Measurements from ENCODE around the gene B9D1. TPM values are rescaled to one million over a fixed set of nuclear protein-coding genes. Genes with fewer than 3 reads are reported as not detected.

Gene B9D1
- 4.0 TPM for total RNA-seq

DNA sequence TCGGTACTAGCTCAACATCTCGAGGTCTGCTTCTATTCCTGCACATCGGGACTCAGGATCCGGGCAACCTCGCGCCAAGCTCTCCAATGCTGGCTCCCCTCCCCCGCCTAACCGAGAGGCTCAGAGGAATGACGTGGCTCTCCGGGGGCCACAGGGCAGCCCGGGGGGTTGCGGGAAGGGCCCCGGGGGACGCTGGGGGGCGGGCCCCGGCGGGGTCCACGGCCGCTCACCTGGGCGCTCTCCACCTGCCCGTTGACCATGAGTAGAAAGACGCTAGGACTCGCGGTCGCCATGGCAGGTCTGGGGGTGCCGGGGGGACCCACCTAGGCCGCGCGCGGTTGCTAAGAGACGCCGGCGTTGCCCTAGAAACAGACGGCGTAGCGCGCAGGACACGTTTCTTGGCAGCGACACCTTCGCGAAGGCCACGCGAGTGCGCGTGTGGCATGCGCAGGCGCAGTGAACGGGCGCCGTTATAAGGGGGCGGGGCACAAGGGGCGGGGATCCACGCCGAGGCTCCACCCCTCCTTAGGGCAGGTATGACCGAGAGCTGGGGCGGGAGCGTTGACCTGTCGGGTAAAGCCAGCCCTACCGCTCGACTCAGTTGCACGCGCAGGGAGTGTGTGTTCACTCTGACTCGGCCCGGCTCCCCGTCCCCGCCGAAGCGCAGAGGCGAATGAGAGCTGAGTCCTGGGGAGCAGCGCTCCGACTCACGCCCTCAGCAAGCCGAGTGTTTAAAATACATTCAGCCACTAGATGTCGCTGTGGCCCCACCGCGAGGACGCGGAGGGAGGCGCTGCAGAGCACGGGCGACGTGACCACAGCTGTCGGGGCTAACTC is at the start of gene B9D1:
Gene B9D1, minus strand, starts transcription at position 447 of the 837 bp plus-strand sequence. Its CDS starts 154 bp downstream, at position 293.
- DNase-seq (ENCODE audit: low read depth in 2 of 3, low spot score in 2 of 3): peak; percentile 88 to 98 (median 92)

DNA sequence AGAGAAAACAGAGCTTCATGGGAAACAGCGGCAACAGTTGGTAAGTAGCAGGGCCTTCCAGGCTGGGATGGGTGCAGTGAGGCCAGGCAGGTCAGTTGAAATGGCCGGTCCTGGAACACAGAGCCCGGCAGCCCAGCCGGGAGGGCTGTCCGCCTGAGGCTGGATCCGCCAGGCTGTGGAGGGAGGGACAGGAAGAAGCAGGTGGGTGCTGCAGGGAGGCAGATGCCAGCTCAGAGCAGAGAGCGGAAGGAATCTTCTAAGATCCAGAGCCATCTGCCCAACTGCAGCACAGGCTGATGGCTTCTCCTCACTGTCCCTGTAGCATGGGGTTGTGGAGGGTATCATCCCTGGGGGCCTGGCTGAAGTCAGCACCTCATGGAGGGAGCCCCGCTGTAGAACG is 49.1 kb upstream of the B9D1 start:
- no peak for DNase-seq (ENCODE audit: low read depth in 2 of 3, low spot score in 2 of 3)

- no peak for DNase-seq (ENCODE audit: low read depth in 2 of 3, low spot score in 2 of 3)
Observed at GRCh38 chr17:19410875-19411620, 48.5 kb upstream of the B9D1 start, which contains the start of gene RNF112. TSS of gene RNF112 (plus strand) at chr17:19411232. CDS start at chr17:19411409, 177 bp downstream.

- DNase-seq (ENCODE audit: low read depth in 2 of 3, low spot score in 2 of 3): no peak
Observed at GRCh38 chr17:19410091-19410490, 47.6 kb upstream of the B9D1 start.

GRCh38 chr17:19409509-19409908 is 47.0 kb upstream of the B9D1 start:
- no peak for DNase-seq (ENCODE audit: low read depth in 2 of 3, low spot score in 2 of 3)

GRCh38 chr17:19409066-19409465 is 46.5 kb upstream of the B9D1 start:
- no peak for DNase-seq (ENCODE audit: low read depth in 2 of 3, low spot score in 2 of 3)

- DNase-seq (ENCODE audit: low read depth in 2 of 3, low spot score in 2 of 3): no peak
Observed at GRCh38 chr17:19408346-19408710, 45.8 kb upstream of the B9D1 start.

DNA sequence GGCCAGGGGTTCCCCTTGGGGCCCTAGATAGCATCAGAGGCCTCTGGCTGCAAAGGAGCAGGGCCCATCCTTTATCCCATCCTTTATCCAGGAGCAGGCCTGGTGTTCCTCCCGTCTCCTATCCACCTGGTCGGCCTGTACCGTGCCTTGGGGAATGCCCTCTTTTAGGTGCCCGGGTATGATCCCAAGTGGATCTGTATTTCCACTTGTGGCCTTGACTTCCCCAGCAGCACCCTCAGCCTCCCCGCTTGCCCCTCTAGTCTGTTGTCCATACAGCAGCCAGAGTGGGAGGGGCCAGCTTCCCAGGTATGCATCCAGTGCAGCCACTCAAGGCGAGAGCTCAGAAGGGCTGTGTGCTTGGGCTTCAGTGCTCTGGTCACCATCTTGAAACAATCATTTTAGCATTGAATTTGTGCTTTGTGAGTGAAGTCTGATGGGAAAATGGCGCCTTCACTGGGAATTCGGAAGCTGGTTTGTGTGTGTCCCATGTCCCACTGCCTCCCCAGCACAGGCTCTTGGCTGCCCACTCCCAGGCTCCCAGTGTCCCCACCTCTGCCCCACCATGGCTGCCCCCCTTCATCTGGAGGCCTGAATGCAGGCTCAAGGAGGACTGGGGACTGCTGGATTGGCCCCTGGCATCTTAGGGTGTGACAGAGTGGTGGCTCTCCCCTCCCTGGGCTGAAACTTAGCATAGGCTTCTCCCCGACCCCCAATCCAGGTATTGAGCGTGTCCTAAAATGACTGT is 45.2 kb upstream of the B9D1 start:
- DNase-seq (ENCODE audit: low read depth in 2 of 3, low spot score in 2 of 3): no peak

DNA sequence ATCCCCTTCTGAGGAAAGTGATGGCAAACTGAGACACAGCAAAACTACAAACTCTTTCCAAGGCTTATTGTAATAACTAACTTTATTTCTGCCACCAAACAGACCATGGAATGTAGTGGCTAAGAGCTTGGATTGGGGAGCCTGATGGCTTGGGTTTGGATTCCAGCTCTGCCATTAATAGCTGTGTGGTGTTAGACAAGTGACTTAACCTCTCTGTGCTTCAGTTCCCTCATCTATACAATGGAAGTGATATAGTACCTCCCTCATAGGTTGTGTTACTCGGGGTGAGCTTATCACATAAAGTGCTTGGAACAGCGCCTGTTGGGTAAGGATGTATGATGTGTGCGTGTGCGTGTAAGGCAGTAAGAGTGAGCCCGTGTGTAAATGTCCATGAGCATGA is 42.6 kb upstream of the B9D1 start:
- DNase-seq (ENCODE audit: low read depth in 2 of 3, low spot score in 2 of 3): no peak

- no peak for DNase-seq (ENCODE audit: low read depth in 2 of 3, low spot score in 2 of 3)
Observed at GRCh38 chr17:19404264-19404663, 41.7 kb upstream of the B9D1 start.

GRCh38 chr17:19403021-19403420 is 40.5 kb upstream of the B9D1 start:
- no peak for DNase-seq (ENCODE audit: low read depth in 2 of 3, low spot score in 2 of 3)

GRCh38 chr17:19402171-19402570 is 39.6 kb upstream of the B9D1 start:
- DNase-seq (ENCODE audit: low read depth in 2 of 3, low spot score in 2 of 3): no peak

DNA sequence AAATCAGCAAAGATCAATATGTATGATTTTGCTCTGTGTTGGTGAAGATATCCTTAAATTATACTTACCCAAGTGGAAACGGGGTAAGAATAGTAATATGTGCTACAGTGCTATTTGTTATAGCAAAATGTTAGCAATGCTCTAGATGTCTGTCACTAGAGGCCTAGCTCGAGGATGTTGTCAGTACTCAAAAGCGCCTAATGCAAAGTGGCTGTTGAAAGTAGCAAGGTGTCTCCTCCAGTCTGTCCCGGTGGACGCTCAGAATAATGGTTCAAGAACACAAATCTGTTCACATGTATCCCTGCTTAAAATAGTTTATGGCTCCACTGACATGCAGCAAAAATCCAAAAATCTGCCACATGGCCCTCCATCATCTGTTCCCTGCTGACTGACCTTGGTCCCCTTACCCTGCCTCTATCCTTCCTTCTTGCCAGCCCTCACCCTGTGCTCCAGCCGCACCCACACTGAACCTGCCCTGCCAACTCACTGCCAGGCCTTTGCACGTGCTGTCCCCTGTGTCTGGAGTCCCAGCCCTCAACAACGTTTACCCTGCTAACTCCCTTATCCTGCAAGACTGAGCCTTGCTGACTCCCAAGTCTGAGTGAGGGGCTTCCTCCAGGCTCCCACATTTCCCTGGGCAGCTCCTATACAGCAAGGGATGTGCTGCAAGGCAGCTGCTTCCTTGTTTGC is 38.9 kb upstream of the B9D1 start:
- no peak for DNase-seq (ENCODE audit: low read depth in 2 of 3, low spot score in 2 of 3)

GRCh38 chr17:19399750-19400450 is 37.4 kb upstream of the B9D1 start:
- no peak for DNase-seq (ENCODE audit: low read depth in 2 of 3, low spot score in 2 of 3)

DNA sequence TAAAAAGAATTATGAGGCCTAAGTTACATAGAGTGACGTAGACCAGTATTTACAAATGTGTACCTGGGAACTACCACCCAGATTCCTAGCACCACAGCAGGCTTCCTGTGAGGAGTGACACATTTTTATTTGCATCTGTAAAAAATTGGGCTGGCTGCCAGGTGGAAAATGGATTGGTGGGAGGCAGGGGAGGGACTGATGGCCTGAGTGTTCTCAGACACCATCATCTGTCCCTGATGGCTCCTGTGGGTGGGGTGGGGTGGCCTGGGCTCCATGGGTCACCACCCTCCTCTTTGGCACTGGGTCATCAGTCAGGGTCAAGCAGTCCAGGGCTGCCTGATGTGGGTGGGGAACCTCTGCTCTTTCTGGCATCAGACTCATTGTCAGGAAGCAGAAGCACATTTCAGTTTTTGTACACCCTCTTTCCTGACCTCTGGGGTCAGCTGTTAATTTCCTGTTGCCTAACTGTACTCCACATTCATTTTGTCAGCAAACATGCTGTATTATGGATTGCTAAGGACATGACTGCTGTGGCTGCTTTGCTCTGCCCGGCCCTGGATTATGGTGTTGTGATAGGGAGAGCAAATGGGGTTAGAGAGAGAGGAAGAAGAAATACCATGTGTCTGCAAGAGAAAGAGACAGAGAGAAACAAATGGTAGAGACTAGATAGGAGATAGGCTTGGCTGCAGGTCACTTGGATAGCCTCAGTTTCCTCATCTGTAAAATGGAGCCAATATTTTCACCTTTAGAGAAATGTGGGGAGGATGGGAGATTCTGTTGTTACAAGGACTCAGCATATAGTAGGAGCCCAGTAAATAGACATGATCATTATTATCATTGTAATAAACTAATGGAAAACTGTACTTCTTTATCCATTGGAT is 36.0 kb upstream of the B9D1 start:
- peak in 2 of 3 donors; percentile 82 to 90 for DNase-seq (ENCODE audit: low read depth in 2 of 3, low spot score in 2 of 3)

GRCh38 chr17:19397556-19398041 is 35.1 kb upstream of the B9D1 start:
- DNase-seq (ENCODE audit: low read depth in 2 of 3, low spot score in 2 of 3): no peak

DNA sequence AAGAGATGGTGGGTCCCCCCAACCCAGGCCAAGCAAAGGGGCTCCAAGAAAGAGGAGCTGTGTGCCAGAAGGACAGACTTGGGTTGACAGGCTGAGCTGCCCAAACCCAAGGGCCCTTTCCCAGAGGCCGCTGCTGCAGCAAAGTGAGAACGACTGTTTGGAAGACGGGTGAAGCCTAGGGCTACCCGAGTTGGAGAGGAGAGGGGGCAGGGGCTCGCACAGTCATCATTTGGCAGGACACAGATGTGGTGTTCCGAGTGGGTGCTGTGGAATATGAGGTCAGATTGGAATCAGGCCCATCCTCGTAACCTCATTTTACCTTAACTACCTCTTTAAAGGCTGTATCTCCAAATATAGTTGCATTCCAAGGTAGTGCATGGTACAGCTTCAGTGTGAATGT is 29.8 kb upstream of the B9D1 start:
- no peak for DNase-seq (ENCODE audit: low read depth in 2 of 3, low spot score in 2 of 3)

DNA sequence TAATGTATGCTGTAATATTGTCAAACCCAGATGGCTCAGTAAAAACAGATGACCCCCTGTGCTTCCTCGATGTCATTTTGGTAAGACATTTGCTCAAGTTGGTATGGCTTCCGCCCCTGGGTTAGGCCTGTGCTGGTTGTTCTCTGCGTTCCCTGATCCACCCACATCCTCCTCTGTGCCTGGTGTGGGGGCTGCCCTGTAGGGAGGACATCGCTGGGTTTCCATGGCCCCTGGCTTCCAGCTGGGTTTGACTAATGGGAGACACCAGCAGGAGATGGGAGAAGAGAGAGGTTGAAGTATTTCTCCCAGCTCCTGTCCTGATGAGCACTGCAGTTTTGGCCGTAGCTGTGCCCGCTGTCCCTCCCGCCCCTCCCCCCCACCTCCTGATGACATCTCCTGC is 28.9 kb upstream of the B9D1 start:
- no peak for DNase-seq (ENCODE audit: low read depth in 2 of 3, low spot score in 2 of 3)

DNA sequence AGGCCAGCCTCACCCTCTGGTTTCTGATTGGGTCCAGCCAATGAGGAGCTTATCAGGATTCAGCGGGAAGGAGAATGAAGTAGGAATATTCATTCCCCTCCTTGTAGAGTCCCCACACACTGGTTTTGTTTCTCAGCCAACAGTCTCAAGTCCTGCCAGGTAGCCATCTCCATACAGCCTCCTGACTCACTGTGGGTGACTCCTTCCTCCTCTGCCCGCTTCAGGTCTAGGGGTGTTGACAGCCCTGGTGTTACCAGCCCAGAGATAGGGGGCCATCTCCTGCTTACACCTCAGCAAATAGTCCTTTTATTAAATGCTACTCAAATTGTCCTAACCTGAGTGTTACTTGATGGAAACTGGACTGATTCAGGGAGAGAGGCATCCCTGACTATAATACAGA is 28.4 kb upstream of the B9D1 start:
- no peak for DNase-seq (ENCODE audit: low read depth in 2 of 3, low spot score in 2 of 3)
